Measurements from ENCODE around the gene PKNOX2. TPM values are rescaled to one million over a fixed set of nuclear protein-coding genes. Genes with fewer than 3 reads are reported as not detected.

Gene PKNOX2
- total RNA-seq, 1 donor from 2014 or later, result 12.1 TPM

DNA sequence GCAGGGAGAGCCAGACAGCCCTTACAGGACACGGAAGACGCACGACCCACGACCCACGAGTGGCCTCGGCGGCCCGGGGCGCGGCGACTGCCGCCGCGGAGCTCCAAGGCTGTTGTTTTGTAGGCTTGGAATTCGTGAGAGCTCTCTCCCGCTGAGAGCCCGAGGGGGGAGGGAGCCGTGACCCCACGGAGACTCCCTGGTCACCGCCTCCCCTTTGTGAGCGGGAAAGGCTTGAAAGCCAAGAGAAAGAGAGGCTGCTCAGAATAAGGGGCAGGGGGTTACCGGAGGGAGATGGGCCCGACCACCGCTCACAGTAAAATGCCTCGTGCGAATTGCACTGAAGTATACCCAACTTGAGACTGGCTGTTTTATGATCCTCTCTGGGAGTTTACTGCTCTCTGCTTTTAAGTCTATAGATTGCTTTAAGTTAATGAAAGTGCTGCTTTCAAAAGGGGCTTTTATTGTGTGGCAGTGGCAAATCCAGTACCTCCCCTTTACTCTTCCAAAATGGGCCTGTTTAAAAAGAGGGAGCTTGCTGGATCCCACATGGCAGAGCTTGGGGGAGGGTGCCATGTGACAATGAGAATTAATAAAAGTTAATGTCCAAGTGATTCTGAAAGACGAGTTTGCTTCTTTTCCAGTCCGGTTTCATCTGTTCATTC lies 2.9 kb downstream of the PKNOX2 start:
- H3K4me1 ChIP-seq, result peaks cover 8 to 37% of the 10 kb centered on the region in 2 donors
- peak overlapping the region; percentile 80 to 91 for H3K27ac ChIP-seq

DNA sequence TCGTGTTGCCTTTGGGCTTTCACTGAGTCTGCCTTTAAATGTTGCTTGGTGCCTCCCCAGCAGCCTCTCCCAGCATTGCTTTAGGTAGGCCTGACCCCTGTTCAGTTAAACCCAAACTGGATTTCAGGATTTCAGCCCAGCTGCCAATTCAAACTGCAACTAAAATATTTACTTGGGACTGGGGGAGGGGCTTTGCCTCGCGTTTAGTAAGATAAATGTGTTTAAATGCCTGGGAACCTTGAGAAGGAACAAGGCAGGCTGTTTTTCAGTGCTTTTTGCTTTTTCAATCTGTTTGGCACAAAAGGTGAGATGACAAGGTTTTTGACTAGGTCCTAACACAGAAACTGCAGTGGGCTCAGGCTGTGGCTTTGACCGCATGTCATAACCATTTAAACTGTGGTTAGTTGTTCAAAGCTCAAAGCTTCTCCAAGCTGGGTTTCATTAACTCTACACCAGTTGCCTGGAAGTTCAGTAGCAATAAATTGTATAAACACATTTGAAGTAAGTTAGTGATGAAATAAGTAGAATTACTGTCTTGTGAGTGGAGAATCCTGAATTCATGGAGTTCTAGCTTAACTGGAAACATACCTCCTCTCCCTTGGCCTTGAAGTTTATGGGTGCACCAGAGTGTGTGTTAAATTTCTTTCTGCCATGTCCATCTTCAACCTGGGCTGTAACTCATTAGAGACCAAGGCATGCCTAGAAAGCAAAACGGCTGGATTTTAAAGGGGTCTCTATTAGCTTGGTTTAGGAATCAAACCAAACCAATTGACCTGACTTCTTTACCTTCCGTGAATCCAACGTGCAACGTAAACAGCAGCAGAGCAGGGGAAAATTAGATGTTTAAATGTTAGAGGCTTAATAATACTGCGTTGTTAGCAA lies 3.6 kb downstream of the PKNOX2 start:
- Histone ChIP-seq H3K4me1 (peaks cover 8 to 37% of the 10 kb centered on the region in 2 donors), H3K27ac (peak overlapping the region; percentile 80 to 91), H3K36me3 (no peaks in the 10 kb centered on the region), H3K9me3 (no peaks in the 10 kb centered on the region), H3K4me3 (peak overlapping the region in 1 of 2 donors; percentile 82), H3K27me3 (no peaks in the 10 kb centered on the region)
- peak in 1 of 2 donors; percentile 52 for DNase-seq (ENCODE audit: low spot score in 2 of 2)
- TF ChIP-seq, protein P1, sequence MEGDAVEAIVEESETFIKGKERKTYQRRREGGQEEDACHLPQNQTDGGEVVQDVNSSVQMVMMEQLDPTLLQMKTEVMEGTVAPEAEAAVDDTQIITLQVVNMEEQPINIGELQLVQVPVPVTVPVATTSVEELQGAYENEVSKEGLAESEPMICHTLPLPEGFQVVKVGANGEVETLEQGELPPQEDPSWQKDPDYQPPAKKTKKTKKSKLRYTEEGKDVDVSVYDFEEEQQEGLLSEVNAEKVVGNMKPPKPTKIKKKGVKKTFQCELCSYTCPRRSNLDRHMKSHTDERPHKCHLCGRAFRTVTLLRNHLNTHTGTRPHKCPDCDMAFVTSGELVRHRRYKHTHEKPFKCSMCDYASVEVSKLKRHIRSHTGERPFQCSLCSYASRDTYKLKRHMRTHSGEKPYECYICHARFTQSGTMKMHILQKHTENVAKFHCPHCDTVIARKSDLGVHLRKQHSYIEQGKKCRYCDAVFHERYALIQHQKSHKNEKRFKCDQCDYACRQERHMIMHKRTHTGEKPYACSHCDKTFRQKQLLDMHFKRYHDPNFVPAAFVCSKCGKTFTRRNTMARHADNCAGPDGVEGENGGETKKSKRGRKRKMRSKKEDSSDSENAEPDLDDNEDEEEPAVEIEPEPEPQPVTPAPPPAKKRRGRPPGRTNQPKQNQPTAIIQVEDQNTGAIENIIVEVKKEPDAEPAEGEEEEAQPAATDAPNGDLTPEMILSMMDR (IDR thresholded peaks at IDR 0.05), result no peak
- intact Hi-C loops (cut with DNase I), result loop anchor here (5.0 to 10.0 kb wide), 5 partner anchors 109 to 947 kb away; partner anchors contain the start of genes CCDC15, FEZ1 and STT3A

More for the DNA sequence above, 2.9 kb downstream of the PKNOX2 start:
- Histone ChIP-seq H3K9me3 (no peaks in the 10 kb centered on the region), H3K36me3 (no peaks in the 10 kb centered on the region), H3K27me3 (no peaks in the 10 kb centered on the region), H3K4me3 (peak overlapping the region; percentile 52 to 82)
- peak in 1 of 2 donors; percentile 69 for DNase-seq (ENCODE audit: low spot score in 2 of 2)
- intact Hi-C loops (cut with DNase I), result loop anchor here (5.0 to 10.0 kb wide), 5 partner anchors 110 to 947 kb away; partner anchors contain the start of genes CCDC15, FEZ1 and STT3A
- TF ChIP-seq, protein P1 (IDR thresholded peaks at IDR 0.05), result no peak

DNA sequence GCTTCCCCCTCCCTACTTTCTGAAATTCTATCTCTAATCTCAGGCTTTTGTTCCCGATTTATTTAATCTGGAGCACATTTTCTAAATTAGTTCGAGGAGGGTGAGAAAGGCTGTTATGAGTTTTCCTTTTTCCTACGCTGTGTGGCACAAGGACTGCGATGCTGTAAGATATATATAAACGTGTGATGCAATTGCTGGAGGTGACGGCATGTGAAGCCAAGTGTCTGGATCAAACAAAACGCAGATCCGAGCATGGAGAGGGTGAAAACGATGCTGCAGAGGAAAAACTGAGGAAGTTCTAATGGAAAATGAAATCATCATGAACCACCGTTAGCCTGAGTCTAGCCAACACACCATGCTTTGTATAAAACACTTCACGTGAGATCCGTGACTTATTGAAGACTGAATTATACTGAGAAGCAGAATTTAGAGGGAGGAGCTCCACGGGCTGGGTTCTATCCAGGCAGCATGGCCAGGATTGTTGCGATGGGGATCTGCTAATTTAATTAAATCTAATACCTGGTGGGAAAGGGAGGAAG lies 4.4 kb downstream of the PKNOX2 start:
- TF ChIP-seq, protein P1 (IDR thresholded peaks at IDR 0.05), result no peak
- no peaks in the 10 kb centered on the region for H3K27me3 ChIP-seq
- no peaks in the 10 kb centered on the region for H3K36me3 ChIP-seq
- intact Hi-C loops (cut with DNase I), result loop anchor here (5.0 to 10.0 kb wide), 5 partner anchors 108 to 946 kb away; partner anchors contain the start of genes CCDC15, FEZ1 and STT3A
- peaks cover 8 to 37% of the 10 kb centered on the region in 2 donors for H3K4me1 ChIP-seq
- H3K9me3 ChIP-seq, result no peaks in the 10 kb centered on the region
- peak overlapping the region in 1 of 2 donors; percentile 13 for H3K4me3 ChIP-seq
- no peak for DNase-seq (ENCODE audit: low spot score in 2 of 2)
- H3K27ac ChIP-seq, result peak overlapping the region; percentile 80 to 91

DNA sequence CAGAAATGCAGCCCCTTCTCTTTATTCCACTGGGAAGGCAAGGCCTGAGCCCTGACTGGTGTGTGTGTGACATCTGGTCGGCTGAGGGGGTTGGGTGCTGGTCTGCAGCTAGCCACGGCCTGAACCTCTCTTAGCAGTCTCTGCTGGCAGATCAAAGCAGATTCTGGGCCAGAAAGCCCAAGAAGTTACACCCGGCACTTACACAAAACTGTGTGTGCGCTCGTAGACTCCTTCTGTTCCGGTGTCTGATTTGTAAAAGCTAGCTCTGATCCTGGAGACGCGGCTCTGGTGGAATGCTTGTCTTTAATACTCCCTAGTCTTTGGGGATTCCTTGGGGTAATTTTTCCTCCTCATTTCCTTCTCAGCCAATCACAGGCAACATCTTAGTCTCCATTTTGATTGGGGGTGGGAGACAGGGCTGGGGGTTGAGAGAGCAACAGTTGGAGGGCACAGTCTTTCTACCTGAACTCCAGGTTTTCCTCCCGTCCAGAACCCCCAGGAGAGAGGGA lies 5.5 kb downstream of the PKNOX2 start:
- intact Hi-C loops (cut with DNase I), result no loop called here
- Histone ChIP-seq H3K27ac (peak overlapping the region; percentile 80 to 91), H3K4me1 (peaks cover 8 to 34% of the 10 kb centered on the region in 2 donors), H3K4me3 (peak overlapping the region in 1 of 2 donors; percentile 36), H3K36me3 (no peaks in the 10 kb centered on the region), H3K9me3 (no peaks in the 10 kb centered on the region), H3K27me3 (no peaks in the 10 kb centered on the region)
- DNase-seq (ENCODE audit: low spot score in 2 of 2), result no peak
- TF ChIP-seq, protein P1 (IDR thresholded peaks at IDR 0.05), result no peak

DNA sequence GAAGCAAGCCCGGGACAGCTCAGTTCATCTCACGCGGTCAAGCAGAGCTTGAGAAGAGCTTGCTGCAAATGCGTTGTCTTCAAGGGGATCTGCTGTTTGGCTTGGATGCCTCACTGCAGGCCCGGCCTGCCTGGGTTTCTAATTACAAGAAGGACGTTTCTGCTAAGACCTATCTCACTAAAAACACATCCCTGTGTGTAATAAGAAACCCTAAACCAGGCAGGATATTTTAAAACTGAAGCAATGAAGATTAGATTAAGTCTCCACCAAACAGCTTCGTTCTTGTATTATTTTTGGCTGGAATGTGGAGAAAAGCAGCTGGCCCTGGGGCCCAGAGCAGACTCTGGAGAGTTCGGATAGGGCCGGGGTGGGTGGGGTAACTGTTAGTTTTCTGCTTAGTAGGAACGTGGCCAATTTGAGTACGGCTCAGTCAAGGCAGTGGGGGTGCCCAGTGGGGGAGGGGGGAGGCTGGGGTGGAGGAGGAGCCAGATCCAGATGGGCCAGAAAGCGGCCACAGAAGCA lies 6.0 kb downstream of the PKNOX2 start:
- intact Hi-C loops (cut with DNase I), result no loop called here
- peak overlapping the region in 1 of 2 donors; percentile 36 for H3K4me3 ChIP-seq
- H3K27me3 ChIP-seq, result no peaks in the 10 kb centered on the region
- TF ChIP-seq, protein P1 (IDR thresholded peaks at IDR 0.05), result no peak
- peak overlapping the region; percentile 80 to 91 for H3K27ac ChIP-seq
- peak in 1 of 2 donors; percentile 75 for DNase-seq (ENCODE audit: low spot score in 2 of 2)
- no peaks in the 10 kb centered on the region for H3K9me3 ChIP-seq
- no peaks in the 10 kb centered on the region for H3K36me3 ChIP-seq
- H3K4me1 ChIP-seq, result peaks cover 8 to 38% of the 10 kb centered on the region in 2 donors

All from ascending aorta (tissue), 2 donors.